ENCODE data around the gene AMMECR1. TPM values are rescaled to one million over a fixed set of nuclear protein-coding genes. Genes with fewer than 3 reads are reported as not detected.
"Not testable (repeated sequence)": the region's sequence is repeated elsewhere in the genome, so short reads cannot be mapped to it uniquely, and the experiment has no call there.

AMMECR1 gene
- 4.4 and 7.5 TPM in 2 replicates for total RNA-seq (2014; rRNA removed; shearing (Covaris generic))

DNA sequence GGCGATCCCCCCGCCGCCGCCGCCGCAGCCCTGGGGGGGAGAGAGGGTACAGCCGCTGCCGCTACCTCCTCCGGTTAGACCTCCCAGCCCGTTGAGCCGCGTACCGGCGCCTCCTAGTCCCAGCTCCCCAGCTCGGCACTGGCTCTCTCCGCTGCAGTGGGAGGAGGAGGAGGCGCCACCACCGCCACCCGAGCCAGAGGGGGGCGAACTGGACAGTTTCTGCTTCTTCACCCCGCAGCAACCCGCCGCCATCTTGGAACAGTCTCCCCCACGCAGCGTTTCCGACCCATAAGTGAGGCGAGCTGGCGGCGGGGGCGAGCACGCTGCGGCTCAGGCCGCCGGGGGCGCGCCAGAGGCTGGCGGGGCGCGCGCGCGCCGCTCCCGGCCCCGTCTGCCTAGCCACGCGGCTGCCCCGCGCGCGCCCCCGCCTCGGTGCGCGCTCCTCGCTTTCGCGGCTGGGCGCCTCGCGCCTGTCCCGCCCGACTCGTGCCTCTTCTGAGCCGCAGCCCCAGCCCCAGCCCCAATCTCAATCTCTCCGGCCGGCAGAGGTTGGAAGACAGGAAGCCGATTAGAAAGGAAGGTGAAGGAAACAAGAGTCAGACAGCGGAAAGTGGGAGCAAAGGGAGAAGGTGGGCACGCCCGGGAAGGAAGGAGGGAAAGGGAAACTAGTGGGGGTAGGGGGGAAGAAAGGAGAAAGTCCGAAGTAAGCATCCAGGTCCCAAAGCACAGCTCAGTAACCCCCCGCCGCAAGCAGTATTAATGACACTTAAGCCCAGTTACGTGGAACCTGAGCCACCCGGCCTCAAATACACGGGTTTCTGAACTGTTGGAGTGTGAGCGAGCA, at the start of gene AMMECR1:
Gene AMMECR1, minus strand, starts transcription at position 266 of the 844 bp plus-strand sequence. Its CDS starts 14 bp downstream, at position 252.
- in situ Hi-C loops (cut with HindIII; ENCODE audit: low sequenced_read_pairs), result no loop called here
- peak; percentile 72 for DNase-seq (ENCODE audit: low spot score)

DNA sequence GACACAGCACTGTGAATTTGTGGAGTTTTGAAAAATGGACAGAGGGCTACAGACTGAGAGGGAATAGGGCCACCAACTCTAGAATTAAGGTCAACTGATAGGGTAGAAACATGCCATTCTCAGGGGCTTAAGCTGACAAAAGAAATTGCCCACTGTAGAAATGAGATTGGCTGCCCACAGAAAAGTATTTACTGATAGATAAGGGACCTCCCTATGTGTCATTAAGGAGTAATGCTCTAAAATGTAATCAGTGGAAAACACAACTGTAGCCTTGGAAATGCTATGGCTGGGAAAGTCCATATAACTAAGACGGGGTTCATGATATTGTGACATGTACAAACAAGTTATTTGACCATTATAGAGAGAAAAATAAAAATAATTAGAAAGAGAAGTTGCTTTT, 45.4 kb upstream of the AMMECR1 start:
- no peak for DNase-seq (ENCODE audit: low spot score)
- in situ Hi-C loops (cut with HindIII; ENCODE audit: low sequenced_read_pairs), result no loop called here

DNA sequence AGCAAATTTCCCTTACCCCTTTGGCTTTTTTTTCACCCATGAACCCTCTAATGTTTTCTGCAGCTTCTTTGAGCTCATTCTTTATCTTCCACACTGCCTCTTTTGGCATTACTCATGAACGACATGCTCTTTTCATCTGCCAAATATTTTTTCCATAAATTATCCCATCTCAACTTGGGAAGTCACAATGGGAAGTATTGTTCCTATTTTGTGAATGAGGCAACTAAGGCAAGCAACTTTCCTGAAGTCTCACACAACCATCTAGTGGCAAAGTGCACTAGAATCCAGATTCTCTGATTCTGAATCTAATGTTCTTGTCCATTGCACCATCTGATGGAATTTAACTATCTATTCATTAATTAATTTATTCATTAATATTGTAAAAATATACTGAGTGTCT, 41.4 kb upstream of the AMMECR1 start:
- in situ Hi-C loops (cut with HindIII; ENCODE audit: low sequenced_read_pairs), result no loop called here
- no peak for DNase-seq (ENCODE audit: low spot score)

DNA sequence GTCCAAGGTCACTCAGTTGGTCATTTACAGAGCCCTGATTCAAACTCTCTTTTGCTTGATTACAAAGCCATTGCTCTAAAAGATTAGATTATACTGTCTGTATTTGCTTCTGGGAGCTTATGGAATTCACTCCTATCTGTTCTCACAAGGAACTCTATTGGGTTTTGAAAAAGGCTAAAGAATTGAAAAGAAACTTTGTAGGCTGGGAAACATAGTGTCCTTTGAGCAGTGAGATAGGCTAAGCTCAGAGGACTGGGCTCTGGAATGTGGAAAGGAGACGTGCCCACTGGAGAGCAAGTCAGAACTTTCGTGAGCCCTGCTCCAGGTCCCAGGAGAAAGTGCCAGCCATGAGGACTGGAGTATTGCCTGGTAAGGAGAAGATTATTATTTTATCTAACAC, 40.7 kb upstream of the AMMECR1 start, which contains the start of gene RTL9:
Gene RTL9, plus strand, starts transcription at position 301 of the 400 bp plus-strand sequence. CDS start 91,770 bp downstream, outside the sequence.
- DNase-seq (ENCODE audit: low spot score), result no peak
- in situ Hi-C loops (cut with HindIII; ENCODE audit: low sequenced_read_pairs), result no loop called here

DNA sequence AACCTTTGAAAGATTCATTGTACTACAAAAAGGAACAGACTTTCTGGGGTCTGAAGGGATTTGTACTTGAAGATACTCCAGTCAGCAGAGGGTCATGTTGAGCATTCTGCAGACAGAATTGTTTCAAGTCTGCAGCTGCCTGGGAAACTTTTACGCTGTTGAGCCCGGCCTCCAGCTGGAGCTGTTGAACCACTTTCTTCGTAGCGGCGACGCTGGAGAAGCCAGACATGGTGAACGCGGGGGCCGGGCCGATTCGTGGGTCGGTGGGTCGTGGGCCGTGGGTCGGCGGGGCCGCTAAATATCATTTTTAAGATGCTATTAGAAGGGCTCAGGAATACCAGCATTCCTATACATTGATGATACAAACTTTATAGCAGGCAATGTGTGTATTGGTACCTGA, 28.8 kb upstream of the AMMECR1 start:
- in situ Hi-C loops (cut with HindIII; ENCODE audit: low sequenced_read_pairs), result no loop called here
- DNase-seq (ENCODE audit: low spot score), result no peak

DNA sequence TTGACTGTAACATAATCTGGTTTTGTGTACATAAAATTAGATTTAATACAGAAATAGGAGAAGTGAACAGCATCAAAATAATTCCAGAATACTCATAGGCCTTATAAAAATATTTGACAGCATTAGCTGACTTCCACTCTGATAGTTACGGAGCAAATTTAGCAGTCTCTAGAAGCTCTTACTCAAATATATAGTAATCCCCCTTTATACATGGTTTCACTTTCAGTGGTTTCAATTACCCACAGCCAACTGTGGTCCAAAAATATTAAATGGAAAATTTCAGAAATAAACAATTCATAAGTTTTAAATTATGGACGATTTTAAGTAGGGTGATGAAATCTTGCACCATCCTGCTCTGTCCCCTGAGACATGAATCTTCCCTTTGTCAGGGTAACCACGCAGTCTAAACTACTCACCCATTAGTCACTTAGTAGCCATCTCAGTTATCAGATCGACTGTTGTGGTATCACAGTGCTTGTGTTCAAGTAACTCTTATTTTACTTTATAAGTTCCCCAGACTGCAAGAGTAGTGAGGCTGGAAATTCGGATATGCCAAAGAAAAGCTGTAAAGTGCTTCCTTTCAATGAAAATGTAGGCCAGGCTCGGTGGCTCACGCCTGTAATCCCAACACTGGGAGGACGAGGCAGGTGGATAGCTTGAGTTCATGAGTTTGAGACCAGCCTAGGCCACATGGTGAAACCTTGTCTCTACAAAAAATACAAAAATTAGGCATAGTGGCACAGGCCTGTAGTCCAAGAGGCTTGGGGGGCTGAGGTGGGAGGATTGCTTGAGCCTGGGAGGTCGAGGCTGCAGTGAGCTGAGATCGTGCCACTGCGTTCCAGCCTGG, 23.5 kb upstream of the AMMECR1 start:
- in situ Hi-C loops (cut with HindIII; ENCODE audit: low sequenced_read_pairs), result no loop called here
- DNase-seq (ENCODE audit: low spot score), result no peak

DNA sequence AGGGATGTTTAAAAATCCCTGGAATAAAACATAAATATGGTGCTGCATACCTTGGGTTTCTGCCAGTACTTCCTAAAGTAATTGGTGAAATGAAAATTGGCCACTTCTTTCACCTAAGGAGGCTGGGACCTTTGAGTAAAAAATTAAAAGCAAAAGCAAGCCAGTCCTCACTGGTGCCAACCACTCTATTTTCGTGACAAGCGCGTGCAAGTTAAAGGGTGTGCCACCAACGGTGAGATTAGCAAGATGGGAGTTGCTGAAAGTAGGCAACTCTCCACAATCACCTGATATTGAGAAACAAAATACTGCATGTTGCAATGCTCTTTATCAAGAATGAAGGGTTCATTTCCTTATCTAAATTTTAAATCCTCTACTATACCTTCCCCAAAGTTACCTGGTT, 21.1 kb upstream of the AMMECR1 start:
- in situ Hi-C loops (cut with HindIII; ENCODE audit: low sequenced_read_pairs), result no loop called here
- DNase-seq (ENCODE audit: low spot score), result no peak

DNA sequence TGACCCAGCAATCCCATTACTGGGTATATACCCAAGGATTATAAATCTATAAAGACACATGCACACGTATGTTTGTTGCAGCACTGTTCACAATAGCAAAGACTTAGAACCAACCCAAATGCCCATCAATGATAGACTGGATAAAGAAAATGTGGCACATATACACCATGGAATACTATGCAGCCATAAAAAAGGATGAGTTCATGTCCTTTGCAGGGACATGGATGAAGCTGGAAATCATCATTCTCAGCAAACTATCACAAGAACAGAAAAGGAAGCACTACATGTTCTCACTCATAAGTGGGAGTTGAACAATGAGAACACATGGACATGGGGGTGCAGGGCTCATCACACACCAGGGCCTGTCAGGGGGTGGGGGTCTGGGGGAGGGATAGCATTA, 15.6 kb upstream of the AMMECR1 start:
- in situ Hi-C loops (cut with HindIII; ENCODE audit: low sequenced_read_pairs); DNase-seq (ENCODE audit: low spot score): not testable (repeated sequence)

DNA sequence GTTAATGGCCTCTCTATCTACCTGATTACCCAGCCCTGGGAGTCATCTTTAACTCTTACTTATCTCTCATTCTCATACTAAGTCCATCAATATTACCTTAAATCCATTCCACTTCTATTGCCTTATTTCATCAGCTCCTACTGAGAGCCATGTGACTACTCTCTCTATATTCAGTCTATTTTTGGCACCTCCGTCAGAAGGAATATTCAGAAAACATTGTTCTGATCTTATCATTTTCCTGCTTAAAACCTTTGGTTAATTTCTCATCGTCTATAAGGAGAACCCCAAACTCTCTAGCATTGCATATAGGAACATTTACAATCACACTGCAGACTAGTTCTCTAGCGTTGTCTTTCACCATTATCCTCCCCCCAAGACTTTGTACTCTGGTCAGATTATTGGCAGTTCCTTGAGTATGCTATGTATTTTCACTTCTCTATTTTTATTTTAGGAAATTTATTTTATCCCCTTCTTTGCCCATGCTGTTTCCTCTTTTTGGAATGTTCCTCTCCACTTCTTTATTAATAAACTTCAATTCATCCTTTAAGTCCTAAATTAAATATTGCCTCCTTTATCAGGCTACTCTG, 13.7 kb upstream of the AMMECR1 start:
- no peak for DNase-seq (ENCODE audit: low spot score)
- in situ Hi-C loops (cut with HindIII; ENCODE audit: low sequenced_read_pairs), result no loop called here

DNA sequence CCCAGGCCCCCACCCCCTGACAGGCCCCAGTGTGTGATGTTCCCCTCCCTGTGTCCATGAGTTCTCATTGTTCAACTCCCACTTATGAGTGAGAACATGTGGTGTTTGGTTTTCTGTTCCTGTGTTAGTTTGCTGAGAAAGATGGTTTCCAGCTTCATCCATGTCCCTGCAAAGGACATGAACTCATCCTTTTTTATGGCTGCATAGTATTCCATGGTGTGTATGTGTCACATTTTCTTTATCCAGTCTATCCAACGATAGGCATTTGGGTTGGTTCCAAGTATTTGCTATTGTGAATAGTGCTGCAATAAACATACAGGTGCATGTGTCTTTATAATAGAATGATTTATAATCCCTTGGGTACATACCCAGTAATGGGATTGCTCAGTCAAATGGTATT, 10.7 kb upstream of the AMMECR1 start:
- in situ Hi-C loops (cut with HindIII; ENCODE audit: low sequenced_read_pairs); DNase-seq (ENCODE audit: low spot score): not testable (repeated sequence)

DNA sequence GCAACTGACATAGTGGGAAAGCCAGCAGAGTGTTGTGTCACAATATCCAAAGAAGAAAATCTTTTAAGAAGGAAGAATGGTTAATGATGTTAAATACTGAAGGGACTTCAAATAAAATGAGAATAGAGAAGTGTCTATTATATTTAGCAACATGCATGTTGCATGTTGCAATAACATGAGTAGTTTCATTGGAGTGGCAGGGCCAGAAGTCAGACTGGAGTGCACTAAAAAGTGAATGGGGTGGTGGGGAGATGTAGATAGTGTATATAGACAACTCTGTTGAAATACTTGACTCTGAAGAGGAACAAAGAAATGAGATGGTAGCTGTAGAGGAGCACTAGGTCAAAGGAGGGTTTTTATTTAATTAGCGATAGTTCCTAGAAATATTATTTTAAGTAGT, 9.5 kb upstream of the AMMECR1 start:
- no peak for DNase-seq (ENCODE audit: low spot score)
- in situ Hi-C loops (cut with HindIII; ENCODE audit: low sequenced_read_pairs), result no loop called here

DNA sequence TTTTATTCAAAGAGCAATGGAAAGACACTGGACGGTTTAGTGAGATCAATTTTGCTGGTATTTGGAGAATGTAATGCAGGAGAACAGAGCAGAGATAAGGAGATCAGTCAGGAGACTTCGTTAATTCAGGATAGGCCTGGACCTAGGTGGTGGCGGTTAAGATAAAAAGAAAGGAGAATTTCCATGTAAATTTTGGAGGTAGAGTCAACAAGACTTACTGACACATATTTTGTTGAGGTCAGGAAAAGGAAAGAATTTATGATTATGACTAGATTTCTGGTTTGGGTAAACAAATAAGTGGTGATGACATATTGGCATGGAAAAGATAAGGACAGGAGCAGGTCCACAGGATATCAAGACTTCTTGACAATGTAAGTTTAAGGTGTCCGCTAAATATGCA, 8.8 kb upstream of the AMMECR1 start:
- in situ Hi-C loops (cut with HindIII; ENCODE audit: low sequenced_read_pairs), result no loop called here
- no peak for DNase-seq (ENCODE audit: low spot score)

DNA sequence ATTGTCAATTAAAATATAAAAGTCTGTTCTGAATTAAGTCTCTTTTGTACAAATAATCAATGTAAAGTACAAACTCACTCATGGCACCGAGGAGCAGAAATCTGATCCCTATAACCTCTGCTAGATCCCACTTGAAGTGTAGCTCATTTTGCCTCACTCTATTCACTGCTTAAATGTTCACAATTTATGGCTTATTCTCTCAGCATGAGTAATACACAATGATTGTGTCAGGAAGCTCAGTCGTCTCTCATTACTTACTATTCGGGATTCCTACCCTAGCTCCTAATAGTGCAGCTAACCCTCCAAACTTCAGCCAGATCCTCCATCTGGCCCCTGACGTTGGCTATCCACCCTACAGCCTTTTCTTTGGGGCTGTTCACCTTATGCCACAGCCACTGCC, 4.7 kb upstream of the AMMECR1 start:
- no peak for DNase-seq (ENCODE audit: low spot score)
- in situ Hi-C loops (cut with HindIII; ENCODE audit: low sequenced_read_pairs), result no loop called here

DNA sequence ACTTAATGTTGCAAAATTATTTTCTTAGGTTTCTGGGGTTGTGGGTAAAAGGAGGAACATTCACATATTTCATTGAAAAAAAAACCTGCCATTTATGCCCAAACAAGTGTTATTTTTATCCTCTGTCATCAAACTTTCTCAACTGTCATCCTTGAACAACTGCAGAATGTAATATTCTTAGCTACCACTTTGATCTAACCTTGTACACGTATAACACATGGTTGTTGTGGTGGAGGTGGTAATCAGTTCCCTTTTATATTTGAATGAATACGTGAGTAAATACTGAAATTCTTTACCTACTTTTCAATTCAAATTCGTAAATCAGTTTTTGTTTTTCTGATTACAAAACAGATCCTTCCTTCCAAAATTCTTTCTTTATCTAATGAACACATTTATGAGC, 3.8 kb upstream of the AMMECR1 start:
- in situ Hi-C loops (cut with HindIII; ENCODE audit: low sequenced_read_pairs), result no loop called here
- DNase-seq (ENCODE audit: low spot score), result no peak

DNA sequence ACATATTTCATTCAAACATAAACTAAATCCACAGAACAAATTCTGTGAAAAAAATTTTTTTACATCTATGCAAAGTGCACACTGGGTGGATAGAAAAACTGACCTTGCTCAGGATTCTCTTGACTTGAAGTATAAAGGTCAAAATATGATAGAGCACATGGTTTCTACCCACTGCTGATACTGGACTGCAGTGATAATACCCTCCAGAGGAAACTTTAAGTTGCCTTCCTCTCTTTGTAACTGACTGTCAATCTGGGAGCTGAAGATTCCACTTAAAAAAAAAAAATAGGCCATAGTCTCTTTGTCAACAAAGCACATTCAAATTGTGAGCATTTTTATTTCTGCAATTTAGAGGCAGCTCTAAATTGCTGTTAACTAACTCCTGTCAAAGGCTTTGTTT, 3.2 kb upstream of the AMMECR1 start:
- in situ Hi-C loops (cut with HindIII; ENCODE audit: low sequenced_read_pairs), result no loop called here

DNA sequence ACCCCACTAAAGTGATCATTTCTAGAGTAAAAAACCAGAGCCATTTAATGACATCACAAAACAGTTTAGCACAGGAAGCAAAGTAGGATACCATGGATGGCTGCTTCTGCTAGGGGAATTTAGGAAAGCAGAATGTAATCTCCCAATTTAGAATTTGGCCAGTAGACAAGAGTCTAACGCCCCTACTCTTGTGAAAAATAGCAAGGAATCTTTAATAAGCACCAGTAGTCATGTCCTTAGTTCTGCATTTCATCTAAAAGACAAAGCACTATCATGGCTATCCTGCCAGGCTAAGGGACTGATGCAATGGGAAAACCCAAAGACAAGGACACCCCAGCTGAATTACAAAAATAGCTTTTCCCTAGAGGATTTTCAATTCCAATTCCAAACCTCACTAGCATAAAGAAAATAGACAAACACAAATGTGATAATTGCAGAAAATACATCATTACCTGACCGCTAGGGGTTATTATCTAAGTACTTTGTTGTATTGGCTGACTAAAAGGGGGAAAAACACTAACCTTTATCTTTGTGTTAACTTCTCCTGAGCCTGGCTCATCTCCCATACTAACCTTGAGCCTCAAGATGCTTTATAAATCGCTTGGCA, 2.6 kb upstream of the AMMECR1 start:
- in situ Hi-C loops (cut with HindIII; ENCODE audit: low sequenced_read_pairs), result no loop called here
- DNase-seq (ENCODE audit: low spot score), result no peak

More for the DNA sequence above, 3.2 kb upstream of the AMMECR1 start:
- DNase-seq (ENCODE audit: low spot score), result no peak

DNA sequence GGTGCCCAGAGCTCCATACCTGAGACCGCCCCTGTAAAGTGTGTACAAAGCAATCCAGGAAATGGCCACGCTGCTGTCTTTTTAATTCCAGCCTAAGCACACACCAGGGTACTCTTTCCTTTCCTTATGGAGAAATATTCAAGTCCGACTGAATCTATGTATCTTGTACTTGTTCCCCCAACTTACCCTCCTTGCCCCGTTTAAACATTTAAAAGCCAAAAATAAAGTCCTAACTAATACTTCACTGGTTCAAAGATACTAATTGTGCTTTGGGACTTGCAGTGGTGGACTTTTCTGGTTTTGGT, 731 bp upstream of the AMMECR1 start:
- in situ Hi-C loops (cut with HindIII; ENCODE audit: low sequenced_read_pairs), result no loop called here
- no peak for DNase-seq (ENCODE audit: low spot score)

DNA sequence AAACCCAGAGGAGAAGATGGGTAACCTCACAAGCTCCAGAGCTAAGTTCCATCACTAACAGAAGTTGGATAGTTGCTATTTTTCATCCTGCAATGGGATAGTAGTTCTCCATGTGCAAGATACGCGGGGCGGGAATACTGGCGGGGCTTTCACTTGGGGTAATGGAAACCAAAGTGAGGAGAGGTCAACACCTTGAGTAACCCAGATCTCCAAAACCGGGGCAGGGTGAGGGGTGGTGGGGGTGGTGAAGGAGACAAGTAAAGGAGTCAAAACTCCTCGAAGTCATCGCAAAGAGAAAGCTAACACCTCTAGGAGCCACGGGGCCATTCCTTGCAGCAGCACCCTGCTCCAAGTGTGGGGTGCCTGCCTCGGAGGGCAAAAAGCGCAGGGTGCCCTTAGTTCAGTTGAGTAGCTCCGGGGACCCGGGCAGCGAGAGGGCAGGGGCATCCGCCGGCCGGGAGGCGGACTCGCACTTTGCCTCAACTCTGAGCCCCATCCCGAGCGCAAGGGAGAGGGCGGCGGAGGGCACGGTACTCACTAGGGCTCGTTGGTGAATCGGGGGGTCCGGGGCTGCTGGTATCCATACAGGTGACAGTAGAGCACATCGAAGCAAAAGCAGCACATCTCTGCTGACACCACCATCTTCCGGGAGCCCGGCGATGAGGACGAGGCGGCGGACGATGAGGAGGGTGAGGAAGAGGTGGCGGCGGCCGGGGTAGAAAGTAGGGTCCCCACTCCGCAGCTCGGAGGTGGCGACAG, 645 bp downstream of the AMMECR1 start:
- peak; percentile 15 for DNase-seq (ENCODE audit: low spot score)
- in situ Hi-C loops (cut with HindIII; ENCODE audit: low sequenced_read_pairs), result no loop called here
